ENCODE results near the gene ATP8B2.

Gene ATP8B2

GRCh38 chr1:154348429-154349076, 23.2 kb downstream of the ATP8B2 start:
- Histone ChIP-seq H3K4me2 (ENCODE audit: low read length) (no peak overlapping the region), H3K9me3 (ENCODE audit: insufficient read depth, low read length) (no peaks in the 10 kb centered on the region), H3K36me3 (replicated peaks; ENCODE audit: low read depth, low read length) (peaks cover 33% of the 10 kb centered on the region), H3K4me1 (ENCODE audit: low read length) (peaks cover 16% of the 10 kb centered on the region), H3K79me2 (ENCODE audit: low read length) (no peaks in the 10 kb centered on the region), H3K27me3 (ENCODE audit: low read depth, low read length) (no peaks in the 10 kb centered on the region), H2AFZ (ENCODE audit: low read depth, low read length) (no peak overlapping the region), H3K4me3 (ENCODE audit: low read length) (no peak overlapping the region), H4K20me1 (ENCODE audit: insufficient read depth, low read length) (no peaks in the 10 kb centered on the region), H3K9ac (ENCODE audit: low read length) (no peak overlapping the region), H3K27ac (ENCODE audit: low read length) (no peak overlapping the region)
- TF ChIP-seq, protein P1, sequence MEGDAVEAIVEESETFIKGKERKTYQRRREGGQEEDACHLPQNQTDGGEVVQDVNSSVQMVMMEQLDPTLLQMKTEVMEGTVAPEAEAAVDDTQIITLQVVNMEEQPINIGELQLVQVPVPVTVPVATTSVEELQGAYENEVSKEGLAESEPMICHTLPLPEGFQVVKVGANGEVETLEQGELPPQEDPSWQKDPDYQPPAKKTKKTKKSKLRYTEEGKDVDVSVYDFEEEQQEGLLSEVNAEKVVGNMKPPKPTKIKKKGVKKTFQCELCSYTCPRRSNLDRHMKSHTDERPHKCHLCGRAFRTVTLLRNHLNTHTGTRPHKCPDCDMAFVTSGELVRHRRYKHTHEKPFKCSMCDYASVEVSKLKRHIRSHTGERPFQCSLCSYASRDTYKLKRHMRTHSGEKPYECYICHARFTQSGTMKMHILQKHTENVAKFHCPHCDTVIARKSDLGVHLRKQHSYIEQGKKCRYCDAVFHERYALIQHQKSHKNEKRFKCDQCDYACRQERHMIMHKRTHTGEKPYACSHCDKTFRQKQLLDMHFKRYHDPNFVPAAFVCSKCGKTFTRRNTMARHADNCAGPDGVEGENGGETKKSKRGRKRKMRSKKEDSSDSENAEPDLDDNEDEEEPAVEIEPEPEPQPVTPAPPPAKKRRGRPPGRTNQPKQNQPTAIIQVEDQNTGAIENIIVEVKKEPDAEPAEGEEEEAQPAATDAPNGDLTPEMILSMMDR (IDR thresholded peaks at IDR 0.05; ENCODE audit: low read depth, low read length) = peak; percentile 35
- TF ChIP-seq EZH2phosphoT487 (IDR thresholded peaks at IDR 0.05; ENCODE audit: low read depth) = no peak

DNA sequence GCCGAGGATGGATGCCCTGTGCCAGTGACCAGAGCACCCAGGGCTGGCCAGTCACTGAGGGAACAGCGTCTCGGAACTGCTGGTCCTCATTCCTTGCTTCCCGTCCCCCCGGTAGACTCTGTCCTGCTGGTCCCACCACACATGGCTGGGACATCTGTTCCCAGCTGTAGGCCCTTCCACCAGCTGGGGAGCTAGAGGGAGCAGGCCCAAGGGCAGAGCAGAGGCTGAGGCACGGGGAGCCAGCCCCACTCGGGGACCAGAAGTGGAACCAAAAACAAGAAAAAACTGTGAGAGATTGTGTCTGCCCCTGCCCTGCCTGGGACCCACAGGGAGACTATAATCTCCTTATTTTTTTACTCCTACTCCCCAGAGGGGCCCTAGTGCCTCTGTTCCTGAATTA, 23.8 kb downstream of the ATP8B2 start:
- Histone ChIP-seq H3K36me3 (replicated peaks; ENCODE audit: low read depth, low read length) (peaks cover 31% of the 10 kb centered on the region), H3K79me2 (ENCODE audit: low read length) (no peaks in the 10 kb centered on the region), H3K9ac (ENCODE audit: low read length) (no peak overlapping the region), H3K27me3 (ENCODE audit: low read depth, low read length) (no peaks in the 10 kb centered on the region), H3K4me1 (ENCODE audit: low read length) (peaks cover 19% of the 10 kb centered on the region), H3K4me2 (ENCODE audit: low read length) (no peak overlapping the region), H2AFZ (ENCODE audit: low read depth, low read length) (no peak overlapping the region), H3K27ac (ENCODE audit: low read length) (no peak overlapping the region), H3K9me3 (ENCODE audit: insufficient read depth, low read length) (no peaks in the 10 kb centered on the region), H3K4me3 (ENCODE audit: low read length) (no peak overlapping the region), H4K20me1 (ENCODE audit: insufficient read depth, low read length) (no peaks in the 10 kb centered on the region)
- TF ChIP-seq EZH2phosphoT487 (IDR thresholded peaks at IDR 0.05; ENCODE audit: low read depth) = no peak
- TF ChIP-seq, protein P1 (IDR thresholded peaks at IDR 0.05; ENCODE audit: low read depth, low read length) = no peak

- Histone ChIP-seq H3K79me2 (ENCODE audit: low read length) (no peaks in the 10 kb centered on the region), H3K27ac (ENCODE audit: low read length) (no peak overlapping the region), H3K4me1 (ENCODE audit: low read length) (peaks cover 19% of the 10 kb centered on the region), H3K27me3 (ENCODE audit: low read depth, low read length) (no peaks in the 10 kb centered on the region), H3K36me3 (replicated peaks; ENCODE audit: low read depth, low read length) (peaks cover 18% of the 10 kb centered on the region), H2AFZ (ENCODE audit: low read depth, low read length) (no peak overlapping the region), H3K4me3 (ENCODE audit: low read length) (no peak overlapping the region), H3K4me2 (ENCODE audit: low read length) (no peak overlapping the region), H4K20me1 (ENCODE audit: insufficient read depth, low read length) (no peaks in the 10 kb centered on the region), H3K9ac (ENCODE audit: low read length) (no peak overlapping the region), H3K9me3 (ENCODE audit: insufficient read depth, low read length) (no peaks in the 10 kb centered on the region)
- TF ChIP-seq, protein P1 (IDR thresholded peaks at IDR 0.05; ENCODE audit: low read depth, low read length) = no peak
- TF ChIP-seq EZH2phosphoT487 (IDR thresholded peaks at IDR 0.05; ENCODE audit: low read depth) = no peak
These were observed 25.1 kb downstream of the ATP8B2 start for GRCh38 chr1:154350383-154350782.

DNA sequence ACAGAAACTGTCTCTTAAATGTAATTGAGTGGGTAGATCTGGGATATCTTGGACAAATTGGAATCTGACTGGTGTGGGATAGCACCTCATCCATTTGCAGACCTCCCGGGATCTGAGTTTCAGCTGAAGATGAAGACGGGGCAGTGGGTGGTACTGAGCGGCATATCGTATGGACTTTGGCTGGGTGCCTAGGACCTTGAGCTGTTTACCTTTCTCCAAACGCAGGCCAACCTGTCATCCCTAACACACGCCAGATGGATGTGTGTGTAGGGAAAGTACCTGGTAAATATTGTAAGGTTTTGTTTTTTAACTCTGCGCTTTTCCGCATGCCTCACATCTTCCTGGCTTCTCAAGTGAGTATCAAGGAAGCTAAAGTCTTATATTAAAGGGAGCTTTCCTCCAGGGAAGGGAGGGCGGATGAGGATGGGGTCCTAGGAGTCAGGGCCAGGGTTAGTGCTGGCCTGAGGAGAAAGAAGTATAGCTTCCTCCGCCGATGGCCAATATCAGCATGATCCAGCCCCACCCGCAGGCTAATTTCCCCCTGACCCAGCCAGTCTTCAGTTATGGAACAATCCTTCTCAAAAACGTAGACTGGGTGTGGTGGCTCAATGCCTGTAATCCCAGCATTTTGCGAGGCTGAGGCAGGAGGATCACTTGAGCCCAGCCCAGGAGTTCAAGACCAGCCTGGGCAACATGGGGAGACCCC, 26.2 kb downstream of the ATP8B2 start:
- Histone ChIP-seq H3K36me3 (replicated peaks; ENCODE audit: low read depth, low read length) (peaks cover 7% of the 10 kb centered on the region), H3K79me2 (ENCODE audit: low read length) (no peaks in the 10 kb centered on the region), H3K9ac (ENCODE audit: low read length) (no peak overlapping the region), H3K27ac (ENCODE audit: low read length) (no peak overlapping the region), H4K20me1 (ENCODE audit: insufficient read depth, low read length) (no peaks in the 10 kb centered on the region), H2AFZ (ENCODE audit: low read depth, low read length) (no peak overlapping the region), H3K9me3 (ENCODE audit: insufficient read depth, low read length) (no peaks in the 10 kb centered on the region), H3K4me2 (ENCODE audit: low read length) (no peak overlapping the region), H3K4me3 (ENCODE audit: low read length) (no peak overlapping the region), H3K4me1 (ENCODE audit: low read length) (peaks cover 19% of the 10 kb centered on the region), H3K27me3 (ENCODE audit: low read depth, low read length) (no peaks in the 10 kb centered on the region)
- no peak for TF ChIP-seq EZH2phosphoT487 (IDR thresholded peaks at IDR 0.05; ENCODE audit: low read depth)
- TF ChIP-seq, protein P1 (IDR thresholded peaks at IDR 0.05; ENCODE audit: low read depth, low read length) = no peak

Data from OCI-LY3 (cell line).